ENCODE results near the gene RBSN.
"Not testable (repeated sequence)": the region's sequence is repeated elsewhere in the genome, so short reads cannot be mapped to it uniquely, and the experiment has no call there.

The RBSN gene

DNA sequence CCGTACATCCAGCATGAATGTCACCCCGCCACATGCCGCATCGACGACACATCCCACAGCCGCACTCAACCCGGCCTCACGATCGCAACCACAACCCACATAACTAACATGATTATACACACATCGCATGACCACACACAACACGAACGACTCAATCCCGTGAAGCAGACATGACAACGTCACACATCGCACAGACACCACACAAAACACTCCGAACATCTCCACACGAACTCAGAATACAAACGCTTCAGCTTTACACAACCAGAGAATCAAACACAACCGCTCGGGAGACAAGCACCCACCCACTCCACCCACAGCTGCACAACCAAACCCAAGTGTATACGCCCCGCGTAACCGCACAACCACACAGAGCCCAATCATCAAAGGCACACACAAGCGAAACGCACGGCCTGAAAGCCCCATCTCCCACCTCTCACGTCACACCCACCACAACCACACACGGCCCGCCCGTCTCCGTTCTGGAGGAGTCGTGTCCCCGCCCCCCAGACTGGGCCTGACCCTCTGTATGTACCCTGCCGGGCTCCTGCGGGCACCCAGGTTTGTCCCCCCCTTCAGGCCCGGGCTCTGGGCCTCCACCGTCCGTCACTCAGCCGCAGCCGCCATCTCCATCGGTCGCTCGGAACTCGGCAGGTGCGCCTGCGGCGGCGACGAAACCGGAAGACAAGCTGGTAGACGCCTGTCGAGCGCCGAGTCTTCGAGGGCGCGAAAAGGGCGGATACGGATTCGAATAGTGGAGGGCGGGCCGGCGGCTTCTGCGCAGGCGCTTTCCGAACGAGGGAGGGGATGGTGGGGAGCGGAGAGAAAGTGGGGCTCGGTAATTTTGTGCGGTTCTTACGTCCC is at the start of gene RBSN:
Gene RBSN, minus strand, starts transcription at position 646 of the 861 bp plus-strand sequence. CDS start 3,028 bp downstream, outside the sequence.
- peak; percentile 95 for DNase-seq (ENCODE audit: low spot score)

DNA sequence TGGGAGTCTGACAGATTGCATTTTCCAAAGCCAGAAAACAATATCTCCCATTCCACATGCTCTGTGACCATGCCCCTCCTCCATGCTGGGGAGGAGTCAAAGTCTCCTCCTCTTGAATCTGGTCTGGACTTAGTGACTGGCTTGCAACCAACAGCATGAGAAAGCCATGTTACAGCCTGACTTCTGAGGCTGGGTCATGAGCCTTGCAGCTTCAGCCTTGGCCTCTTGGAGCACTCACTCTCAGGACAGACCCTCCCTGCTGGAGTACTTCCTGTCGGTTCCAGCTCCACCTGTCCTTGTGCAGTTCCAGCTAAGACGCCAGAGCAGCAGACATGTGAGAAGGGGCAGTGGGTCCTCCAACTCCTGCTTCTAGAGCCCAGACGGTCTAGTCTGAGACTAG is 49.7 kb upstream of the RBSN start:
- peak; percentile 37 for DNase-seq (ENCODE audit: low spot score)

DNA sequence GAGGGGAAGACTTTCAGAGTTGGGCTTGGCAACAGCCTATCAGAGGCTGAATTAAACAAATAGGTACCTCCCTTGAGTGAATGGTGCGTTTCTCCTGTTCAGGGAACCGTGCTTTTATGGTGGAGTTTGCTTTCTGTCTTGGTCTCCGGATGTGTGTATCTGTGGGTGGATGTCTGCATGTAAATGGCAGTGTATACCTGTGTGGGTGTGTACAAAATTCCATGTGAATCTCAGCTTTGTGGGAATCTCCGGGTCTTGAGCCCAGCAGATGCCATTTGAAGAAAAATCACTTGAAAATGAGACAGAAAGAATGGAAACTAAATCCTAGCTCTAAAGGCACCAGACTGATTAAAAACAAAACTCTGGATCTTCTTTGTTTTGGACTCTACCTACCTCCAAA is 37.9 kb upstream of the RBSN start:
- DNase-seq (ENCODE audit: low spot score) = not testable (repeated sequence)

DNA sequence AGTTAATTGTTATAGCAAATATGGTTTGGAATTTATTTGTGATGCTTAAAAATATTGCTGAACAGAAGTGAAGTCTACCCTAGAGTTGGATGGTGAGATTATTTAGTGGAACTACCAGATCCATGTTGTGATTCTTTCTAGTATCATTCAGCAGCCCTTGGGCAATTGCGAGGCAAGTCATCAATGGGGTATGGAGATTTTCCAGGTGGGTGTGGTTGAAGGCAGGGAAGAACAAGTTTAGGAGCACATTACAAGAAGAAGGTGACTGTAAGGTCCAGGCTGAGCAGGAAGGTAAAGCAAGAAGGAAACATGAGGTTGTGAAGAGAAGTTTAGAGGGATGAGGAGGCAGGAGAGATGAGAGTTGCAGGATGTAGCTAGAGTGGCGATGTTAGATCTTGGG is 36.0 kb upstream of the RBSN start:
- DNase-seq (ENCODE audit: low spot score) = not testable (repeated sequence)

DNA sequence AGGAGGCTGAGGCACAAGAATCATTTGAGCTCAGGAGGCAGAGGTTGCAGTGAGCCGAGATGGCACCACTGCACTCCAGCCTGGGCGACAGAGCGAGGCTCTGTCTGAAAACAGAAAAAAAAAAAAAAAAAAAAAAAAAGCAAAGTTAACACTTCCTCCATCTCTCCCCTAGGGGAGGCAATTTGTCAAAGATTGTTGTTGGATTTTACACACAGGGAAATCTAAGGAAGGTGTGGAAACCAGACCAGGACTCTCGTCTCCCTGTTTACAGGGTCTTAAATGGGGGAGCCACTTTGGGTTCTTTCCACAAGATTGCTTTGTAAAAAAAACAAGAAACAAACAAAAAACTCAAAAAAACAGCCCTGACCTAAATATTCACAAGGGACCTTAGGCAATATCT is 29.5 kb upstream of the RBSN start:
- not testable (repeated sequence) for DNase-seq (ENCODE audit: low spot score)

DNA sequence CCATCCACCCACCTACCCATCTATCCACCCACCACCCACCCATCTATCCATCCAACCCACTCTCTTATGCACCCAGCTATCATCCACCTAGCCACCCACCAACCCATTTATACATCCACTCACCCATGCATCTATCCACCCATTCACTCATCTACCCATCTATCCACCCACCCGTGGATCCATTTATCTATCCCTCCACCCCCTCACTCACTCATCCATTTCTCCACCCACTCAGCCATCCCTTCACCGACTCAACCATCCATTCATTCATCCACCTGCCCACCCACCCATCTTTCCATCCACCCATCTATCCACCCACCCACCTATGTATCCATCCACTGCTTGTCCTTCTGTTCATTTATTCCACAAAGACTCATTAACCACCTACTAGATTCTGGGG is 28.0 kb upstream of the RBSN start:
- not testable (repeated sequence) for DNase-seq (ENCODE audit: low spot score)

DNA sequence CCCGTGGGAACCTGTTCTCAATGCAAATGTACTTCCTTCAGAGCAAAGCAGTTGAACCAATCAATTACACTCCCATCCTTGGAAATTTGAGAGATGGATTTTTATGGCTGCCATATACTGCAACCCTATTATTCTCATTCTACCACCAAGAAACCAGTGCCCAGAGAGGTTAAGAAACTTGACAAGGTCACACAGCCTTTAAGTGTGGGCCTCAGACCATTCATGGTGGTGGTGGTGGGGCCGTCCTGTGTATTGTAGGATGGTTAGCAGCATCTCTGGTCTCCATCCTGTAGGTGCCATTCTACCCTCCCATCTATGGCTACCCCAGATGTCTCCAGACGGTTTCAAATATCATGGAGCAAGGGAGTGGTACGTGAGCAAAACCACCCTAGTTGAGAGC is 23.4 kb upstream of the RBSN start:
- DNase-seq (ENCODE audit: low spot score) = no peak

DNA sequence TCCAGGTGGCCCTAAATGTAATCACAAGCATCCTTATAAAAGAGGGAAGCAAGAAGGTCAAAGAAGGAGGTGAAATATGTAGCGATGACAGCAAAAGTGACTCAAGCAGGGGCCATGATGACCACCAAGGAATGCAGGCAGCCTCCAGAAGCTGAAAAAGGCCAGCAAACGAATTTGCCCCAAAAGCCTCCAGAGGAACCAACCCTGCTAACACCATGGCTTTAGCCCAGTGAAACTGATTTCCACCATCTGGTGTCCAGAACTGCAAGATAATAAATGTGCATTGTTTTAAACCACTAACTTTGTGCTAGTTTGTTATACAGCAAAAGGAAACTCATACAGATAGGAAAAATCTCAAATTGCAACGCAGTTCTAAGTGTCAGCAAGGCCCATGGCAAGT is 23.0 kb upstream of the RBSN start:
- DNase-seq (ENCODE audit: low spot score) = no peak

DNA sequence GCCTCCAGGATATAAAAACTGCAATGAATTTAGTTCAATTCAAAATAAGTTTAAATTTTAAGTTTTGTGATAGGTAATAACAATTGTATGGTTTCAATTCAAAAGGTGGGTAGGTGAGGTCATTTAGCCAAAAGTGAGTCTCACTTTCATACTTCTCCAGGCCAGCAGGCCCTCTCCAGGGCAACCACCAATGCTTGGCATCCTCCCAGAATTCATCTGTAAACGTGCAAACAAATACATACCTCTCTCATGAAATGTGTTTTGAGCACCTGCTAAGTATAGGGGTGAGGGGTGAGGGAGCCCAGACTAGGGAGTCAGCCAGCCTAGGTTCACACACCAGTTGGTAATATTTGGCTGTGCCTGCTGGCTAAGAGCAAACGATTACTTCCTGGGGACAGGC is 22.0 kb upstream of the RBSN start:
- peak; percentile 15 for DNase-seq (ENCODE audit: low spot score)

DNA sequence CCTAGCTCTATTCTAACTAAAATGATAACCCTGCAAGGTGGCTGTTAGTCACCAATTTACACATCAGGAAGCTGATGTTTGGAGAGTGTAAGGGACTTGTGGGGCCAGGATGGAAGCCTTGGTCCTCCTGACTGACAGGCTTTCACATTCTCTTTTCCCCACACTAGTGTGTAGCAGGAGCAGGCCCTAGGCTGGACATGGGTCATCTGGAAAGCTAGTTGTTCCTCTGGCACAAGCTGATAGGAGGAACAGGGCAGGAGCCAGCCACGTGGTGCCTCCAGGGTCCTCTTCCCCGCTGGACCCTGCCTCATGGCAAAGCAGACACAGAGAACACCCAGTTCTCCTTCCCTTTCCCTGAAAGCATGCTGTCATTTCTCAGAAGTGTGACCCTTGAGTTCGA is 18.1 kb upstream of the RBSN start:
- DNase-seq (ENCODE audit: low spot score) = no peak

DNA sequence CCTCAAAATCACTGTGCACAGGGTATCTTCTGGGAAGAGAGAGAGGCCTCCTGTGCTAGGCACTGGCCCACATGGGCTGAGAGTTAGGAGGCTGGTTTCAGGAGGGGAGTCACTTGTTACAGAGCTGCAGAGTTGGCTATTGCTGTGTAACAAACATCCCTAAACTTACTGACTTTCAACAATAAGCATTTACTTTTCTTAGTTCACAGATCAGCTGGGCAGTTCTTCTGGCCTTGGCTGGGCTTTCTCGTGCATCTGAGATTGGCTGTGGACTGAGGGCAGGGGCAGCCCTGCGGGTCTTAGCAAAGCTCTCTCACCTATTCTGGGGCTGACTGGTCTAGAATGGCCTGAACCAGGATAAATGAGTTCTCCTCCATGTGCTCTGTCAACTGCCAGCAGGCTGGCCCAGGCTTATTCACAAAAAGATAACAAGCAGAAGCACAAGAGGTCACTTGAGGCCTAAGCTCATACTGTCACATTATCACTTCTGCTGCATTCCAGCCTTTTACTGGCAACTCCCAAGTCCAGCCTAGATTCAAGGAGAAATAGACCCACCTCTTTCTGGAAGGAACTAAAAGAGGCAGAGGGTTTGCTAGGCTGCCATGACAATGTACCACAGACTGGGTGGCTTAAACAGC is 17.2 kb upstream of the RBSN start:
- DNase-seq (ENCODE audit: low spot score) = no peak

DNA sequence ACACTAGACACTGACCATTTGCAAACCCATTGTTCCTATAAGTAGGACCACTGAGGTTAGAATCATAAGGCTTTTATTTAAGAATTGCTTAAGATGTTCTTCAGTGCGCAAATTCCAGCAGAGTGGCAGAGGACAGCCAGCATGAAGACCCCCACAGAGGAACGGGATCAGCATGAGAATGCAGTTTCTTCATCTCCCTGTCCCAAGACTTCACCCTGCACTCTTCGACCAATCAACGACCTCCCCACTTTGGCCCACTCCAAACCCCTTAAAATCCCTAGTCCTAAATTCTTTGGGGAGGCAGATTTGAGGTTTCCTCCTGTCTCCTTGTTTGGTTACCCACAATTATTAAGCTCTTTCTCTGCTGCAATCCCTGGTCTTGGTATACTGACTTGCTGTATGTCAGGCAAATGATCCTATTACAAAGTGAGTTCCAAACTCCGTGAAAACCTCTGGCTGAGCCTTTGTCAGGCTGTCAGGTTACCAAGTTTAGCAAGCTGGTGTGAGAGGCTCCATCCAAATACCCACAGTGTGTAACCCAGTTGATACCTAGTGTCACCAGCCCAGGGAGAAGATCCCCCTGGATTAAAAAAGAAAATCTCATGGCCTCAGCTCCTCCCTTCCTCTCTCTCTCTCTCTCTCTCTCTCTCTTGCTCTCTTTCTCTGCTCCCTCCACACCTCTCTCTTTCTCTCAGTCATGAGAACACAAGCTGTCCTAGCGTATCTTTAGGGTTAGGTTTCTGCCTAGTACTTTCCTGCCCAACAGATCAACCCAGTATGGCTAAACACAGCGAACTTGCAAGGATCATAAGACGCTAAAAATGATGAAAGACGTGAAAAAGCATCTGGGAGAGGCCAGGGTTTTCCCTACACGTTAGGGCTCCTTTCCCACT is 15.8 kb upstream of the RBSN start:
- no peak for DNase-seq (ENCODE audit: low spot score)

DNA sequence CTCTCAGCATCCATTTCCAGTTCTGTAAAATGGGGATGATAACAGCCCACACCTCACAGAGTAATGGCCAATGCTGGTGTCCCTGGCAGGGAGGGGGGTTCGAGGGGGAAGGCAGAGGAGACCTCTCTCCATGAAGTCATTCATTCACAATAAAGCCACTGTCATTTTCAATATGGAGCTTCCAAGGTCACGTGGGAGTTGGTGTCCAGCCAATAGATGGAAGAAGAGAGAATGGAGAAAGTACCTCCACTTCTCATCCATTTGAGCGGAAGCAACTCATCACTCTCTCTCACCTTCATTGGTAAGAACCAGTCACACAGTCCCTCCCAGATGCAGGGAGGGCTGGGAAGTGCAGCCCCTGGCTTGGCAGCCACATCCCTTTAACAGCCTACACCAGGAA is 14.9 kb upstream of the RBSN start:
- no peak for DNase-seq (ENCODE audit: low spot score)

DNA sequence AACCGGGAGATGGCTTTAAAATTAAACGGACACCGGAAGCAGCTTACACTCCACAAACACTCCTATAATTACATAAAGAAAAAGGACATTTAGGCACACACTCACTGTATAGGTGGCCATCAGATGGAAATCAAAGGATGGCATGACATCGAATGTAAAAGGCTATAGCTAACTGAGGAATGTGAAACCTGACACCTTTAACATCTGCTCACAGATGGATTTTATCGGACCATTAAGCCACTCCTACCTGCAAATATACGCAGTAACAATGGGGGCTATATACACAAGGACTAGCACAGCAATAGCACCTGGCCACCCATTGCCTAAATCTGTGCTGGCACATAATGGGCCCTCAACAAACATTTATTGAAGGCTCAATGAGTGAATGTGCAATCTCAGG is 14.5 kb upstream of the RBSN start:
- DNase-seq (ENCODE audit: low spot score) = no peak

DNA sequence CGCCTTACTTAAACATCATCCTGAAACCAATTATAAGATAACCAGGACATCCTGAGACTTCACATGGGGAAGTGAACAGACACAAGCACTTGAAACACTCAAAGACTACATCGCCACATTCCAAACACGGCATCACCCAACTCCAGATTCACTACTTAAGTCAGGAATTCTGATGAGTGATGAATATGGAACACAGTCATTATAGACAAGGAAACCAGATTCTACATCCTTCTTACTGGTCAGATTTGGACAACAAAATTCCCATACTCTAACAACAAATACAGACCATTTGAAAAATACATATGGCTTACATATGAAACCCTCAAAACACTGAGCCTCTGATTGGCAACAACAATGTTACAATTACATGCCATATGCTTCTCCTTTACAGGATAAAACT is 13.1 kb upstream of the RBSN start:
- DNase-seq (ENCODE audit: low spot score) = no peak

DNA sequence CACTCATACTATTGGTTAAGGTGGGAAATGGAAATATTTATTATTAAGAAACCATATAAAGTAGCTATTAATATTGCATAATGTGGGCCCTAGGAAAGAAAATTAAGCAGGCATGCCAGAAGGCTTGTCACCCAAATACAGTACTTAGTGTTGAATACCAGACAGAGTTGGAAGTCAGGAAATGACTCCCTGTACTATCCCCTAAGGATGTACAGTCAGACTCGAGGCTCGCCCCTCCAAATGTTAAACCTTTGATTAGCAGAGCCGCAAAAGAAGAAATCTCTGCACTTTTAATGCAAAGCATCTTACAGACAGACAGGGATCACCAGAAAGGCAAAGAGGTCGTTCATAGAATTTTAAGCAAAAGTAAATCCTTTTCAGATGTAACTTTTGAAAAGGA is 11.3 kb upstream of the RBSN start:
- DNase-seq (ENCODE audit: low spot score) = no peak

DNA sequence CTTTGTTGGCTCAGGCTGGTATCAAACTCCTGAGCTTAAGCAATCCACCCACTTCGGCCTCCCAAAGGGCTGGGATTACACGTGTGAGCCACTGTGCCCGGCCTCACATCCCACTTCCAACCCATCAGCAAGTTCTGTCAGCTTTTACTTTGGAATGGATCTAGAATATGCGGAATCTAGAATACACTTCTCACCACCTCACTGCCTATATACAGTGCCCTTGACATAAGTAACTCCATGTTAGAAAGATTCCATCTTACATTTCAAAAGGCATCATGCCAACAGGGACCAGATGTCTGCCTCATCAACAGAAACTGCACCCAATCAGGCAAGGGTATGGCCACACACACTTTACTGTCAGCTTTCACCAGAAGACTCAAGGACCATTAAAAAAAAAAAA is 9.9 kb upstream of the RBSN start:
- no peak for DNase-seq (ENCODE audit: low spot score)

DNA sequence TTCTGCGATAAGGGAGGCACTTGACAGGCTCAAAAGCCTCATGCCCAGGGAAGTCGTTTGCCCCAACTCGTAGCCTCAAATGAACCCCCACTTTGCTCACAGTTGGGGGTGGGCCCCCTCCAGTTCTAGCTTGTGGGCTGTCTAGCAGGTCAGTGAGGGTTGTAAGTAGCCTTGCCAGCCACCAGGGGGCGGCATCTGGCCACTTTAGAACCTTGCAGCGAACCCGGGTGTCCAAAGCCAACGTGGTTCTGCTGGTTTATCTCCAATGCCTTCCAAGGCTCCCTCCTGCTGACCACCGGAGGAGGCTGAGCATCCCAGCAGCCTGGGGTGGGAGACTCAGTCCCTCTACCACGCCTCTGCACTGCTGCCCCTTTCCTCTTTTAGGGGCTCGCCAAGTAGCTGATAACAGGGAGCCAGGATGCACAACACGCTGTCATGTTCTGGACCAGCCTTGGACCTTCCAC is 9.2 kb upstream of the RBSN start:
- DNase-seq (ENCODE audit: low spot score) = peak; percentile 72

DNA sequence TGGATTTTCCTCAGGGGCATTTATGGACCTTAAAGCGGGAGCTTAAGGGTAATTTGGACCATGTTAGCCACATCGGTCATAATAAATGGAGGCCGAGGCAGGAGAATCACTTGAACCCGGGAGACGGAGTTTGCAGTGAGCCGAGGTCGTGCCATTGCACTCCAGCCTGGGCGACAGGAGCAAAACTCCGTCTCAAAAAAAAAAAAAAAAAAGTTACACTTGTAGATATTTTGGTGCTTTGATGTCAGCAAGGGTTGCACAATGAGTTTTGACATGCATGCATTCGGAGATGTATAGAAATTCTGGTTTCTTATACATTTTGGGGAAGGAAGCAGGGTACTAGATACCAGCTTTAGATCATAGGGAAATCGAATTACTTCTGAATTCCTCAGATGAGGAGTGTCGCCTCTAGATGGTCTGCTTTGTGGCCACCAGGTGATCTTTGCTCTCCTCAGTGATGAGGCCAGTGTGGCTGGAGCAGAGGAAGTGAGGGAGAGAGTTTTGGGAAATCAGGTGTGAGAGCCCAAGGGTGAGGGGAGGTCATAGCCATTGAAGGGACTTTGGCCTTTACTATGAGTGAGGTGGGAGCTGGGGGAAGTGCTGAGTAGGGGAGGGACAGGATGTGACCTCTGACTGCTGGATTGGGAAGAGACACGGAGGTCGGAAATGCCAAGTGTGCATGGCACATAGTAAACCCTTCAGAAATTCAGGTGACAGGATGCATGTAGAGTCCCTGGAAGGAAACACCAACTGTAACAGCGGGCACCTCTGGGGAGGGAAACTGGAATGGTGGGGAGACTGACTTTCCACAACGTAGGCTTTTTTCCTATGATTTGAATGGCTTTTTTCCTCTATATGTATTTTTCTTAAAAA is 8.4 kb upstream of the RBSN start:
- DNase-seq (ENCODE audit: low spot score) = no peak

DNA sequence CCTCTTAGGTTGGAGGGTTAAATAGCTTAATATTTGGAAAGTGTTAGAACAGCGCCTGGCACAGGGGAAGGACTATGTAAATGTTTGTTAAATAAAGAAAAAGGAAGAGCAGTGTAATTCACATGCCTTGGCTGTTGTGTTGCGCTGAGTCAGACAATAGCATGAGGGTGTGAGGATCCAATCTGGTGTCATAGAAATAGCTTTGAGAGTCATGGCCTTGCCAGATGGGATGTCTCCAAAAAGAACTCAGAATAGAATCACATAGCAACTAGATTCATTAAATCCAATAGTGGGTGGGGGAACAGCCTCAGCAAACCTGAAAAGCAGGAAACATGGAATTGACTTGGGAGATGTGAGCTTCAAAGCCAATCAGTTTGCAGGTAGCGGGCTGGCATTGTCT is 3.9 kb upstream of the RBSN start:
- DNase-seq (ENCODE audit: low spot score) = no peak

DNA sequence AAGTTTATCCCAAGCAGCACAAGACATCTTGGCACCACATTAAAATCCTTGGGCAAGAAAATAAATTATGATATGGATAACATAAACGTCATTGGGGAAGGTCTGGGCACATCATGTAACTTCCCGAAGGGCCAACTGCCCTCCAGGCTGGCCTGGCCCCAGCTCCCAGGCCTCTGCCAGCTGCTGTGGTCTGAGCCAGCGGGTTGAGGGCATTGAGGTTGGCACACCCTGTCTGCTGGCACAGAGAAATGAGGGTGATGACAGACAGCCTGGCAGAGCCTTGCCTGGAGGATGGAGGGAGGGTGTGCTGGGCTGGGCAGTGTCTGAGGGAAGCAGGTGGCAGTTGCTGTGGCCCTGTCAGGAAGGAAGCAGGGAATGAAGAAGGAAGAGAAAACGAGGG is 3.3 kb upstream of the RBSN start:
- no peak for DNase-seq (ENCODE audit: low spot score)

Data from kidney tubule cell (primary cell).